SIG-M5 treated with dmso at 0.1 percent for 504 hours (cell line): ENCODE measurements around the gene PHACTR4.
"Not testable (repeated sequence)": the region's sequence is repeated elsewhere in the genome, so short reads cannot be mapped to it uniquely, and the experiment has no call there.

Experiments
- DNase-seq: peaks from one replicate; lab custom pipeline; 2025; ENCODE audit not compliant: unreplicated experiment; lab: John Stamatoyannopoulos, UW

PHACTR4 gene

GRCh38 chr1:28428012-28428411, 58.5 kb downstream of the PHACTR4 start:
- peak; percentile 48 for DNase-seq

GRCh38 chr1:28428990-28429520, 59.5 kb downstream of the PHACTR4 start:
- no peak for DNase-seq

GRCh38 chr1:28436211-28436769, 66.8 kb downstream of the PHACTR4 start:
- no peak for DNase-seq

- no peak for DNase-seq
Observed at GRCh38 chr1:28437264-28437923, 67.9 kb downstream of the PHACTR4 start.

- DNase-seq, result peak; percentile 72
Observed at GRCh38 chr1:28437924-28438699, 68.6 kb downstream of the PHACTR4 start.

- DNase-seq, result no peak
Observed at GRCh38 chr1:28439320-28439719, 69.8 kb downstream of the PHACTR4 start.

- DNase-seq, result no peak
Observed at GRCh38 chr1:28441674-28442073, 72.1 kb downstream of the PHACTR4 start.

- no peak for DNase-seq
Observed at GRCh38 chr1:28443550-28443949, 74.0 kb downstream of the PHACTR4 start.

GRCh38 chr1:28447679-28448078, 78.1 kb downstream of the PHACTR4 start:
- no peak for DNase-seq

GRCh38 chr1:28448094-28448611, 78.6 kb downstream of the PHACTR4 start:
- DNase-seq, result not testable (repeated sequence)

GRCh38 chr1:28449904-28450303, 80.4 kb downstream of the PHACTR4 start:
- DNase-seq, result no peak

GRCh38 chr1:28450561-28450960, 81.0 kb downstream of the PHACTR4 start:
- no peak for DNase-seq

- no peak for DNase-seq
Observed at GRCh38 chr1:28451011-28451410, 81.5 kb downstream of the PHACTR4 start.

GRCh38 chr1:28456078-28456477, 86.5 kb downstream of the PHACTR4 start:
- DNase-seq, result no peak

- no peak for DNase-seq
Observed at GRCh38 chr1:28457678-28458077, 88.1 kb downstream of the PHACTR4 start.

GRCh38 chr1:28458237-28459228, 89.0 kb downstream of the PHACTR4 start:
- no peak for DNase-seq

GRCh38 chr1:28466226-28466778, 96.8 kb downstream of the PHACTR4 start:
- DNase-seq, result no peak

- no peak for DNase-seq
Observed at GRCh38 chr1:28470146-28470545, 100.6 kb downstream of the PHACTR4 start.

- DNase-seq, result not testable (repeated sequence)
Observed at GRCh38 chr1:28479497-28479896, 110.0 kb downstream of the PHACTR4 start.

GRCh38 chr1:28480308-28480707, 110.8 kb downstream of the PHACTR4 start:
- no peak for DNase-seq
